ENCODE results near the gene DAAM2.

Gene DAAM2

DNA sequence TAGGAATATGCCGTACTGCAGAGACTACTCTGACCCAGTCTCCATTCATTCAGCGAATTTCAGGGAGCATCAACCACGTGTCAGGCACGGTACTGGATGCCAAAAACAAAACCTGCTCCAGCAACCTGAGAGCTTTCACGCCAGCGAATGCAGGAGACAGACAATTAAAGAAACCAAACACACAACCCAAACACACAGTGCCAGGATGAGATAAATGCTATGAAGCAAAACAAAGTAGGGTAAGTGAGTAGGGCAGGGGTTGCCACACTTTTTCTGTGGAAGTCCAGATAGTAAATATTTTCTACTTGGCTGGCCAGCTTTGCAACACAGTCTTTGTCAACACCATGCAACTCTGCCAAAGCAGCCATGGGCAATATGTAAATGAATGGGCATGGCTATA, 132.1 kb downstream of the DAAM2 start:
- in situ Hi-C loops (cut with MboI; ENCODE audit: low sequenced_read_pairs), result no loop called here

- in situ Hi-C loops (cut with MboI; ENCODE audit: low sequenced_read_pairs), result no loop called here
Observed at GRCh38 chr6:39925191-39925930, 133.2 kb downstream of the DAAM2 start.

GRCh38 chr6:39925931-39926290, 133.7 kb downstream of the DAAM2 start:
- in situ Hi-C loops (cut with MboI; ENCODE audit: low sequenced_read_pairs), result no loop called here

GRCh38 chr6:39926668-39927067, 134.5 kb downstream of the DAAM2 start:
- in situ Hi-C loops (cut with MboI; ENCODE audit: low sequenced_read_pairs), result no loop called here

DNA sequence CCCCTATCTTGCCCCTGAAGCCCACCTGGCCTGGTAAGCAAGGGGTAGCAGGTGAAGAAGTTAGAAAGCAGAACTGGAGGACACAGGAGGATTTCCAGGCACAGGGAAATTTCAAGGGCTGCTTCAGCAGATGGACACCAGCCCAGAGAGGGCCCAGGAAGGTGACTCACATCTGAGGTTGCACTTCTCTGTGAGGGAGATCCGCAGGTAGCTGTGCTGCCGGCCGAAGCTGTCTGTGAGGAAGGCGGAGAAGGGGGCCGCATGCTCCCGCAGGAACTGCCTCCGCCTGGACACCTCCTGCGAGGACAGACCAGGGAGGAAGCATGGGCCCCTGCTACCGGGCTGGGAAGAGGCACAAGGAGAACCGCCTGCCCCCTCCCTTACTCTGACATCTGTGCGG, 135.0 kb downstream of the DAAM2 start:
- in situ Hi-C loops (cut with MboI; ENCODE audit: low sequenced_read_pairs), result no loop called here

DNA sequence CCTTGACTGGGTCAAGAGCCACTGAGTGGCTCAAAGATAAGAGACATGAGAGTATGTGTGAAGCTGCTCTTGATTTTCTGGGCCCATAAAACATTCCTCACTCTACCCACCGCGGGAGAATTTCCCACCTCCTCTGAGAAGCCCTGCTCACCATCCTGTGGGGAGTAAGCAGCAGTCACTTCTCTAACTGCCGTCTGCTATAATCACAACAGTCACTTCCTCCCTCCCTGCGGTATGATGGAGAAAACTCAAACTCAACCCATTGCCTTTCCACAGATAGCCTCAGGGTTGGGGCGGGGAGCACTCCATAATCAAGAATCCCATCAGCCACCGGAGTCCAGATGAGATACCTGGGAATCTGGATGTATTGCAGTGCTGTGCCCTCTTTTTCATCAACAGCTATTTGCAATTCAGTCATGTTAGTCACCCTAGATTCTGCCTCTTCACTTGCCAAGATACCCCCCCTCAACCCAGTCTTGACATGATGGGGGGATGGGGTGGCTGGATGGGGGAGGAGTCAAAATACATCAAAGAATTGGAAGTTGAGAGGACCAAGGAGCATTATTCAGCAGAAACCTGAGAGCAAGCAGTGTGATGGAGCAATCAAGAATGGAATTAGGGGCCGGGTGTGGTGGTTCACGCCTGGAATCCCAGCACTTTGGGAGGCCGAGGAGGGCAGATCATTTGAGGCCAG, 137.0 kb downstream of the DAAM2 start:
- in situ Hi-C loops (cut with MboI; ENCODE audit: low sequenced_read_pairs), result no loop called here

- in situ Hi-C loops (cut with MboI; ENCODE audit: low sequenced_read_pairs), result no loop called here
Observed at GRCh38 chr6:39929733-39930461, 137.7 kb downstream of the DAAM2 start.

DNA sequence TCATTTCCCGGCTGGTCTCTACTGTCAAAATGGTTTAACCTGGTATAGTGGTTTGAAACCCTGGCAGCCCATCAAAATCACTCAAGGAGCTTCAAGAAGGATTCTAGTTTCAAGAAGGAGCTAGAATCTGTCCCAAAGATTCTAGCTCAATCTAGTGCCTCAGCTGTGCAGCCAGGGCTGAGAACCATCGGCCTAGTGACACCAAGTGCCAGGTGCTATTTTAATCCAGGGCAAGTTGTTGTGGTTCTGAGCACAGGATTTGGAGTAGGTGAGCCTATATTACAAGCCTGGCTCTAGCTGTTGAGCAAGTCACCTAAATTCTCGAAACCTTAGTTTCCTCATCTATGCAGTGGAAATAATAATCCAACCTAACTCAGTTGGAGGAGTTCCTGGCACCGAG, 138.4 kb downstream of the DAAM2 start:
- in situ Hi-C loops (cut with MboI; ENCODE audit: low sequenced_read_pairs), result no loop called here

DNA sequence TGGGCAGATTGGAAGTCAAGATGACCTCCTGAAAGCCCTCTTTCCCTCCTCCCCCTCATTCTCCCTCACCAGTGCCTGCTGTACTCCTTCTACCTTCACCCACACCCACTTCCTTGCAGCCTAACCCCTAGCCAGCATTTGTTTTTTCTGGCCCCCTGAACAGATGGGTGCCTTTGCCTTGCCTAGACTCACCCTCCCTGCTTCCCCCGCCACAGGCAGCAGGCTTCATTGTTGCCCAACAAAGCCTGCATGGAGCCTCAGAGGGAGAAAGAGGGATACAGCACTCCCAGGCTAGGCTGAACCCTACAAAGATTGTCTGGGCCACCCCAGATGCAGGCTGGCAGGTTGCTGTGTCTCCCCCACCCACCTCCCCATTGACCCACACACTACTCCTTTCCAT, 139.4 kb downstream of the DAAM2 start:
- in situ Hi-C loops (cut with MboI; ENCODE audit: low sequenced_read_pairs), result no loop called here

GRCh38 chr6:39932386-39932910, 140.3 kb downstream of the DAAM2 start:
- in situ Hi-C loops (cut with MboI; ENCODE audit: low sequenced_read_pairs), result no loop called here

DNA sequence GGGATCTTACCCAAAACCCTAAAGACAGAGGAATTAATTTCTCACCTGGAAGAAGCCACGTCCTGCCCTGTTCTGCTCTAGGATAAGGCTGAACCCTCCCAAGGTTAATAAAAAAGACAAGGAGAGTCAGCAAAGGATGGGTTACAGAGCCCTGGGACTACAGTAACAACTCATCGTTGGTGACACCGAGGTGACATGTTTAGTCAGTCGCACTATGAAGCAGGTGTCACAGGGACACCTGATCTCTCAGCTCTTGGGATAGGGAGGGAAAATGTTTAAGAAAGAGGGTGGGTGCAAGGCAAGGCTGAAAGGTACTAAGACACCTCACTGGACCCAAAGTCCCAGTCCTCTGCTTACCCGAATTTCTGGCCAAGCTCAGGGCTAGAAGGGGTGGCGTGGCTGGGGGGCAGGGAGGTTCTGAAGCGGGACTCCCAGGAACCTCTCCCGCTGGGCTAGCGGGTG, 141.5 kb downstream of the DAAM2 start:
- in situ Hi-C loops (cut with MboI; ENCODE audit: low sequenced_read_pairs), result no loop called here

DNA sequence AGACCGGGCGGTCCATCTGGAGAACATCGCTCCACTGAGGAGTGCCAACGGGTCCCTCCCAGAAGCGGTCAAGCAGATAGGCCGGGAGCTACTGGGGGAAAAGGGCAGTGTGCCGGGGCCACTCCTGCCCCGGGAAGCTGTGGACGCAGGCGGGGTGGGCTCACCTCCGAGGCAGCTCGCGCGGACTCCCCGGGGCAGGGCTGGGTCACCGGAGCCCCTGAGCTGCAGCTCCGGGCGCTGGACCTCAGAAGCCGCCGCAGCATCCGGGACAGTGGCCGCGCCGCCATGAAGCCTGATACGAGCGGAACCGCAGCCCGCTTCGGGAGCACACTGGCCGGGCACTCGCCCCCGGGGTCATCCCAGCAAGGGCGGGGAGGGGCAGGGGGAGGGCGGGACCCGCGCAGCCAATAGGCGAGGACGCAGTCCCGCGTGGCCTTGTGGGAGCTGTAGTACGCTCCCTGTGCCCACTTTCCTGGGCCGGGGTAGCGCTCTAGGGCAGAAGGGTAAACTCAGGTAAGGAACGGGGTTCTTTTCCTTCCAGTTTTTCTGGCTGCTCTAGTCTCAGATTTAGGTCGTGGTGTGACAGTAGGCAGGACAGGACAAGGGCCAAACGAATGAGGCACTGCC, 142.1 kb downstream of the DAAM2 start, which contains the start of gene MOCS1:
TSS of gene MOCS1 (minus strand) at position 332 of the 627 bp plus-strand sequence. CDS start at position 287, 45 bp downstream.
- in situ Hi-C loops (cut with MboI; ENCODE audit: low sequenced_read_pairs), result no loop called here

DNA sequence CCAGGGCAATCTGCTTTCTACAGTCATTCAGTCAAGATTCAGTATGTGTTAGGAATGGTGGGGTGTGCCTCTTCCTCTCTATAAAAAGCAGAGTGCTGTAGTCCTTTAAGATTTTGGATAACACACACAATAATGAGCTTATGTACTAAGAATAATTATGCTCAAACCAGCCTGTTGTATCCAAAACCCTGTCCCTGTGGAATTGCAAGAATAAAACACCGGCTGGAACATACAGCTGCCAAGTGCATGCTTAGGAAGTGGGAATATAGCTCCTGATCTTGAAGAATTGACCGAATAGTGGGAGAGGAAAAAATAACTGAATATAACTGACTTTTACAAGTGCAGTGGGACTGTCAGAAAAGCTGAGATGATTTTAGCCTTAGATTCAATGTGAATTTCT, 143.1 kb downstream of the DAAM2 start:
- in situ Hi-C loops (cut with MboI; ENCODE audit: low sequenced_read_pairs), result no loop called here

DNA sequence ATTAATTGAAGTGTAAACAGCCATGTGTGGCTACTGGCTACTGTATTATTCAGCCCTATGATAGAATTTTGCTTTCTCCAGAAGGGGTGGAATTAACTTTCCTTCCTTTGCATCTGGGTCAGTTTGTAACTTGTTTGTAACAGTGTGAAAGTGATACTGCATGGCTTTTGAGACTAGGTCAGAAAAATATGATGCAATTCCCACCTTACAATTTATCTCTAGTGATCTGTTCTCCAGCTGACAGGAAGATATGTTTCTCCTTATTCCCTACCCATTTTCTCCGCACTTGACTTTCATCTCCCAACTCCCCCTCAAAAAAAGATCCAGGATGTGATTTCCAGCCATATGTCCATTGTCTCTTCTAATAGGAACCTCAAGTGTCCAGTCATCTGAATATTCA, 144.7 kb downstream of the DAAM2 start:
- in situ Hi-C loops (cut with MboI; ENCODE audit: low sequenced_read_pairs), result no loop called here

GRCh38 chr6:39937686-39938333, 145.6 kb downstream of the DAAM2 start:
- in situ Hi-C loops (cut with MboI; ENCODE audit: low sequenced_read_pairs), result no loop called here

DNA sequence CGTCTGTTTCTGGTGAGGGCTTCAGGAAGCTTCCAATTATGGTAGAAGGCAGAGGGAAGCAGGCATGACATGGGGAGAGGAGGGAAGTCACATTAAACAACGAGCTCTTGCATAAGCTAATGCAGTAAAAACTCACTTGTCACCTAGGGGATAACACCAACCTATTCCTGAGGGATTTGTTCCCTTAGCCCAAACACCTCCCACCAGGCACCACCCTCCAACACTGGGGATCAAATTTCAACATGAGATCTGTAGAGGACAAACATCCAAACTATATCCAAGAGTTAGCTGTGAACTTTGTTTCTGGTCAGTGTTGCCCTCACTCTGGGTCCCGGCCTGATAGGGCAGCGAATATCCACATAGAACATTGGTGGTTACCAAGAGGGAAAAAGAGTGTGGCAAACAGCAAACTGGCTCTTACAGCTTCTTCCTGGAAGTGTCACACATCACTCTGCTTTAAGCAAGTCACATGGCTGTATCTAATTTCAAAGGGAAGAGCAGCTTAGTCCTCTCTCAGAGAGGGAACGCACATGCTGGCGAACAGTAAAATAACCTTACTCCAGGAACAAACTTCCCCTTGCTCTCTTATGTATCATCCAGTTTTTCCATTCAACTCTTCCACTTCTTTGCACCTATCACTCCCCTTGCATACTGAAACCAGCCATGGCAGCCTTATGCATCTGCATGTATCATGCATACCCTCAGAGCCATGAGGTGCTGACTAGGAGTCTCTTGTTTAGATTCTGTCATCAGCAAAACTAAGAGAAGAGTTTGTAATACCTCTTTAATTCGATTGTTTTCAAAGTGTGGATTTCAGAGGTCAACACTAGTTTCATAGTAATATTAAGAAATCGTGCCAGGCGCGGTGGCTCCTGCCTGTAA, 146.8 kb downstream of the DAAM2 start:
- in situ Hi-C loops (cut with MboI; ENCODE audit: low sequenced_read_pairs), result no loop called here

DNA sequence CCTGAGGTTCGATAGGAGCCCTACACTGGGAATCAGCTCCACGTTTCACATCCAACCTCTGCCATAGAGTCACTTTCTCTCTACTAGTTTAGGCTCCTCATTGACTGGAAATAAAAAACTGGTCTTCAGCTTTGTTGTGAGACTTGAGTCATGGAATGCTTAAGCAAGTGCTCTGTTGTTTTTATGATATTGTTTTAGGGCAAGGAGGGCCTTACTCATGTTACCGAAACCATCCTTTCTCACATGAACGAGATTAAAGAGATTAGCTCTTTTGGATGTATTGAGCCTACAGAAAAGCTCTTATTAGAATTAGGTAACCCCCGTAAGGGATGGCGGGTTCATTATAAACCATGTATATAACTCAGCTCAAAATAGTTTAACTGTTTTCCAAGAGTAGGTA, 149.0 kb downstream of the DAAM2 start:
- in situ Hi-C loops (cut with MboI; ENCODE audit: low sequenced_read_pairs), result no loop called here

- in situ Hi-C loops (cut with MboI; ENCODE audit: low sequenced_read_pairs), result no loop called here
Observed at GRCh38 chr6:39941820-39942219, 149.6 kb downstream of the DAAM2 start.

GRCh38 chr6:39942903-39943580, 150.9 kb downstream of the DAAM2 start:
- in situ Hi-C loops (cut with MboI; ENCODE audit: low sequenced_read_pairs), result no loop called here

Measured in HL-60/S4 treated with retinoic acid at 250 ng/mL for 4 days and 3 days (cell line).